ENCODE results near the gene TYMP. TPM values are rescaled to one million over a fixed set of nuclear protein-coding genes. Genes with fewer than 3 reads are reported as not detected.
A peak's percentile ranks its signal among the peaks of the same experiment; 100 is the strongest.

Gene TYMP
- total and polyA plus RNA-seq, 8 donors, result 14.3 to 162 (median 70.2) TPM

- H3K36me3 ChIP-seq, result peaks cover 3 to 31% (median 22%) of the 10 kb centered on the region in 4 donors
- intact Hi-C loops (cut with DNase I; ENCODE audit: low total_unique reads), result no loop called here
- no peak overlapping the region for H3K4me3 ChIP-seq
- no peaks in the 10 kb centered on the region for H3K27me3 ChIP-seq
- peak overlapping the region in 4 of 5 donors; percentile 66 to 79 (median 77) for H3K27ac ChIP-seq
- no peak for TF ChIP-seq CTCF (IDR thresholded peaks at IDR 0.05)
- TF ChIP-seq EP300 (IDR thresholded peaks at IDR 0.05), result no peak
- TF ChIP-seq POLR2AphosphoS5 (IDR thresholded peaks at IDR 0.05), result no peak
- no peak for TF ChIP-seq POLR2A (IDR thresholded peaks at IDR 0.05)
- DNase-seq, result no peak
- 86 to 96% (median 93%) methylated on average over 7 of the region's 7 CpGs for WGBS, 5 donors
- H3K4me1 ChIP-seq, result peaks cover 14 to 56% (median 29%) of the 10 kb centered on the region in 4 donors
- H3K9me3 ChIP-seq, result no peaks in the 10 kb centered on the region
Observed at GRCh38 chr22:50567721-50568252, 38.0 kb upstream of the TYMP start.

GRCh38 chr22:50564289-50564688 is 34.5 kb upstream of the TYMP start:
- Histone ChIP-seq H3K9me3 (no peaks in the 10 kb centered on the region), H3K36me3 (peaks cover 0 to 4% (median 0%) of the 10 kb centered on the region in 4 donors), H3K4me3 (peak overlapping the region in 1 of 4 donors; percentile 67), H3K27ac (peak overlapping the region in 3 of 5 donors; percentile 85 to 94 (median 86)), H3K27me3 (no peaks in the 10 kb centered on the region), H3K4me1 (peaks cover 8 to 29% (median 22%) of the 10 kb centered on the region in 4 donors)
- TF ChIP-seq POLR2AphosphoS5 (IDR thresholded peaks at IDR 0.05), result no peak
- no peak for TF ChIP-seq CTCF (IDR thresholded peaks at IDR 0.05)
- no peak for TF ChIP-seq EP300 (IDR thresholded peaks at IDR 0.05)
- WGBS, 5 donors, result 84 to 92% (median 89%) methylated on average over 11 of the region's 11 CpGs
- DNase-seq, result no peak
- intact Hi-C loops (cut with DNase I; ENCODE audit: low total_unique reads), result no loop called here

GRCh38 chr22:50563413-50564160 is 33.8 kb upstream of the TYMP start:
- H3K4me3 ChIP-seq, result peak overlapping the region; percentile 52 to 69 (median 62)
- TF ChIP-seq EP300 (IDR thresholded peaks at IDR 0.05), result no peak
- TF ChIP-seq CTCF (IDR thresholded peaks at IDR 0.05), result no peak
- no peak for TF ChIP-seq POLR2AphosphoS5 (IDR thresholded peaks at IDR 0.05)
- TF ChIP-seq POLR2A (IDR thresholded peaks at IDR 0.05), result no peak
- no peaks in the 10 kb centered on the region for H3K36me3 ChIP-seq
- 9 to 24% (median 20%) methylated on average over 17 of the region's 17 CpGs for WGBS, 5 donors
- DNase-seq, result peak; percentile 48 to 51
- intact Hi-C loops (cut with DNase I; ENCODE audit: low total_unique reads), result no loop called here
- H3K4me1 ChIP-seq, result peaks cover 8 to 24% (median 16%) of the 10 kb centered on the region in 4 donors
- no peaks in the 10 kb centered on the region for H3K27me3 ChIP-seq
- no peaks in the 10 kb centered on the region for H3K9me3 ChIP-seq
- H3K27ac ChIP-seq, result peak overlapping the region; percentile 78 to 94 (median 86)

- DNase-seq, result peak; percentile 98 to 99
- 1 to 8% (median 2%) methylated on average over 31 to 56 of the region's 61 CpGs for WGBS, 5 donors
- Histone ChIP-seq H3K4me1 (peaks cover 8 to 18% (median 16%) of the 10 kb centered on the region in 4 donors), H3K27me3 (no peaks in the 10 kb centered on the region), H3K36me3 (no peaks in the 10 kb centered on the region), H3K27ac (peak within 1 kb of the TSS; percentile 78 to 94 (median 86)), H3K4me3 (peak within 1 kb of the TSS; percentile 52 to 69 (median 62)), H3K9me3 (no peaks in the 10 kb centered on the region)
- intact Hi-C loops (cut with DNase I; ENCODE audit: low total_unique reads), result no loop called here
- TF ChIP-seq CTCF (IDR thresholded peaks at IDR 0.05) (peak in 6 of 7 experiments; percentile 48 to 98 (median 94)), POLR2AphosphoS5 (IDR thresholded peaks at IDR 0.05) (peak; percentile 45 to 96 (median 96)), EP300 (IDR thresholded peaks at IDR 0.05) (no peak), POLR2A (IDR thresholded peaks at IDR 0.05) (peak in 2 of 4 donors; percentile 55 to 86)
Observed at GRCh38 chr22:50562523-50563412, 33.0 kb upstream of the TYMP start, which contains the start of gene SYCE3. TSS of gene SYCE3 (minus strand) at chr22:50562919. CDS start at chr22:50556405, 6,514 bp downstream.
